Astrocyte of the spinal cord (primary cell): Measurements from ENCODE around the gene ILKAP.

Experiments used
- DNase-seq: peaks from one replicate; pipeline ENCODE4 v3.0.0; 2011; ENCODE audit warnings: low read depth, low spot score
- H3K4me3 ChIP-seq: 2 replicates; pipeline ENCODE4 v1.5.1; 2011; ENCODE audit warnings: low read depth, mild to moderate bottlenecking, low read length, moderate library complexity
- CTCF ChIP-seq: IDR thresholded peaks from 2 replicates; pipeline ENCODE4 v1.5.1; 2012; ENCODE audit warnings: low read depth, mild to moderate bottlenecking, low read length, inconsistent platforms
- in situ Hi-C: cut with HindIII; loops from 2 replicates; pipeline ENCODE4 v1.10.0; 2017; ENCODE audit warnings: low sequenced_read_pairs

The ILKAP gene

GRCh38 chr2:238146884-238147544 is 56.5 kb downstream of the ILKAP start:
- H3K4me3 ChIP-seq, result no peak overlapping the region
- no peak for TF ChIP-seq CTCF
- DNase-seq, result no peak

GRCh38 chr2:238145851-238146250 is 57.6 kb downstream of the ILKAP start:
- in situ Hi-C loops, result no loop called here
- DNase-seq, result no peak
- no peak overlapping the region for H3K4me3 ChIP-seq
- TF ChIP-seq CTCF, result no peak

More at GRCh38 chr2:238146884-238147544, 56.5 kb downstream of the ILKAP start:
- in situ Hi-C loops, result no loop called here

GRCh38 chr2:238145046-238145445 is 58.4 kb downstream of the ILKAP start:
- no peak for DNase-seq
- H3K4me3 ChIP-seq, result no peak overlapping the region
- no peak for TF ChIP-seq CTCF
- in situ Hi-C loops, result no loop called here

GRCh38 chr2:238144262-238144661 is 59.2 kb downstream of the ILKAP start:
- DNase-seq, result no peak
- no peak overlapping the region for H3K4me3 ChIP-seq
- TF ChIP-seq CTCF, result no peak
- in situ Hi-C loops, result no loop called here

- DNase-seq, result peak; percentile 10
- in situ Hi-C loops, result no loop called here
- no peak for TF ChIP-seq CTCF
- no peak overlapping the region for H3K4me3 ChIP-seq
Measured at GRCh38 chr2:238143239-238143951, 60.1 kb downstream of the ILKAP start.

- in situ Hi-C loops, result no loop called here
- no peak for DNase-seq
Measured at GRCh38 chr2:238142382-238143205, 60.9 kb downstream of the ILKAP start.

More at GRCh38 chr2:238142382-238143205, 60.9 kb downstream of the ILKAP start:
- TF ChIP-seq CTCF, result no peak
- H3K4me3 ChIP-seq, result no peak overlapping the region
